ENCODE measurements around the gene SH2D4B. TPM values are rescaled to one million over a fixed set of nuclear protein-coding genes. Genes with fewer than 3 reads are reported as not detected.

SH2D4B gene
- total RNA-seq, 3 donors from 2014 or later (not counting 1 experiment from before 2014, with no cell fraction given), result 0.19 to 0.30 (median 0.27) TPM

DNA sequence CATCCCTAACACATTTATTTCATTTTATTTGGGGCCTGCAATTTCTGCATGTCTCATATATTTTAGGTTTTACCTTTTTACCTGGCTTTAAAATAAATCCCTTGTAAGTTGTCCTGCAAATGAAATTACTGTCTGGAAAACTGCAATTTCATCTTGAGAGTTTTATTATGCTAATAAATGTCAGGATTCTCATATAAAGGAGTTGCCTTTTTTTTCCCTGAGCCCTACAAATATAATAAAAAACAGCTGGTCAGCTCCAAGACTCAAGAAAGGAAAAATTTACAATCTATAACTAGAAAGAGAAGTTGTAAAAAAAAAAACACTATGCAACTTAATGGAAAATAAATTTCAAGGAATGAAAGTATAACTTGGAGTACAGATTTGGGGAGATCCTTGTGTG, 108.7 kb downstream of the SH2D4B start:
- H3K27ac Mint-ChIP-seq, result no peak overlapping the region
- Histone ChIP-seq H3K36me3 (ENCODE audit: control insufficient read depth, insufficient read depth, low read length) (no peaks in the 10 kb centered on the region), H3K4me3 (ENCODE audit: low read length) (no peak overlapping the region), H3K27ac (ENCODE audit: low read length) (no peak overlapping the region), H3K4me1 (ENCODE audit: control insufficient read depth, insufficient read depth, low read length) (no peaks in the 10 kb centered on the region), H3K9me3 (ENCODE audit: control insufficient read depth, insufficient read depth, low read length) (no peaks in the 10 kb centered on the region), H3K27me3 (ENCODE audit: control insufficient read depth, insufficient read depth, low read length) (no peaks in the 10 kb centered on the region)
- H3K4me3 Mint-ChIP-seq, result no peak overlapping the region
- no peaks in the 10 kb centered on the region for H3K4me1 Mint-ChIP-seq
- DNase-seq, result no peak
- no peaks in the 10 kb centered on the region for H3K36me3 Mint-ChIP-seq
- no peak for ATAC-seq
- intact Hi-C loops (cut with micrococcal nuclease), result no loop called here
- H3K27me3 Mint-ChIP-seq (ENCODE audit: low read depth in 2 of 2), result peaks cover 13 to 43% of the 10 kb centered on the region in 2 donors
- TF ChIP-seq CTCF (IDR thresholded peaks at IDR 0.05), result no peak
- no peaks in the 10 kb centered on the region for H3K9me3 Mint-ChIP-seq

DNA sequence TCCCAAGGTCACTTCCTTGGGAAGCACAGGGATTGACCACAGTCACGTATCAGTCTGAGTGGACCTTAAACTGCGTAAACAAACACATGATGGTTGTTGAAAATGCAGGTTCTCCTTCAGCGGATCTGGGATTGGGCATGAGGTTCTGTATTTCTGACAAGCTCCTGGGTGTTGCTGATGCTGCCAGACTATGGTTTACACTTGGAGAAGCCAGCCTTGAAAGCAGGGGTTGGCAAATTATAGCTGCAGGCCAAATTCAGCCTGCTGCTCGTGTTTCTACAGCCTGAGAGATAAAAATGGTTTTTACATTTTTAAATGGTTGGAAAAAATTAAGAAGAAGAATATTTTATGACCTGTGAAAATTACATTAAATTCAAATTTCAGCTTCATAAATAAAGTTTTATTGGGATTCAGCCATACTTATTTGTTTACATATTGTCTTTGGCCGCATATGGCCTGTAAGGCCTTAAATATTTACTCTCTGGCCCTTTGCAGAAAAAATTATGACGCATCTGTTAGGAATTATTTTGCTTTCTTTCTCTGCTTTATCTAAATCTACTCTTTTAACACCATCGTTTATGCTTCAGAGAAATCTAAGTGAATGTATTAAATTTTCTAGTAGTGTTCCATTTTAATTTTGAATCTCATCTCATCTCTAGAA, 109.6 kb downstream of the SH2D4B start:
- DNase-seq (no peak), ATAC-seq (no peak)
- H3K27me3 ChIP-seq (ENCODE audit: control insufficient read depth, insufficient read depth, low read length), result no peaks in the 10 kb centered on the region
- 90% methylated on average over 6 of the region's 7 CpGs for WGBS (ENCODE audit: insufficient coverage)
- no peaks in the 10 kb centered on the region for H3K36me3 ChIP-seq (ENCODE audit: control insufficient read depth, insufficient read depth, low read length)
- no peak overlapping the region for H3K27ac ChIP-seq (ENCODE audit: low read length)
- no peak for TF ChIP-seq CTCF (IDR thresholded peaks at IDR 0.05)
- H3K27ac Mint-ChIP-seq, result no peak overlapping the region
- peaks cover 13 to 43% of the 10 kb centered on the region in 2 donors for H3K27me3 Mint-ChIP-seq (ENCODE audit: low read depth in 2 of 2)
- H3K9me3 ChIP-seq (ENCODE audit: control insufficient read depth, insufficient read depth, low read length), result no peaks in the 10 kb centered on the region
- H3K4me1 ChIP-seq (ENCODE audit: control insufficient read depth, insufficient read depth, low read length), result no peaks in the 10 kb centered on the region
- H3K4me3 ChIP-seq (ENCODE audit: low read length), result no peak overlapping the region
- H3K4me3 Mint-ChIP-seq, result no peak overlapping the region
- no peaks in the 10 kb centered on the region for H3K9me3 Mint-ChIP-seq
- intact Hi-C loops (cut with micrococcal nuclease), result no loop called here
- no peaks in the 10 kb centered on the region for H3K4me1 Mint-ChIP-seq
- H3K36me3 Mint-ChIP-seq, result no peaks in the 10 kb centered on the region

- DNase-seq (no peak), ATAC-seq (no peak)
- H3K4me1 Mint-ChIP-seq, result no peaks in the 10 kb centered on the region
- no peaks in the 10 kb centered on the region for H3K9me3 ChIP-seq (ENCODE audit: control insufficient read depth, insufficient read depth, low read length)
- H3K27me3 ChIP-seq (ENCODE audit: control insufficient read depth, insufficient read depth, low read length), result no peaks in the 10 kb centered on the region
- H3K27me3 Mint-ChIP-seq (ENCODE audit: low read depth in 2 of 2), result peaks cover 13 to 36% of the 10 kb centered on the region in 2 donors
- no peaks in the 10 kb centered on the region for H3K36me3 ChIP-seq (ENCODE audit: control insufficient read depth, insufficient read depth, low read length)
- no peak overlapping the region for H3K4me3 ChIP-seq (ENCODE audit: low read length)
- no peak overlapping the region for H3K27ac ChIP-seq (ENCODE audit: low read length)
- no peaks in the 10 kb centered on the region for H3K9me3 Mint-ChIP-seq
- no peak overlapping the region for H3K27ac Mint-ChIP-seq
- intact Hi-C loops (cut with micrococcal nuclease), result no loop called here
- TF ChIP-seq CTCF (IDR thresholded peaks at IDR 0.05), result no peak
- no peak overlapping the region for H3K4me3 Mint-ChIP-seq
- no peaks in the 10 kb centered on the region for H3K36me3 Mint-ChIP-seq
- 94% methylated on average over 4 of the region's 5 CpGs for WGBS (ENCODE audit: insufficient coverage)
- H3K4me1 ChIP-seq (ENCODE audit: control insufficient read depth, insufficient read depth, low read length), result no peaks in the 10 kb centered on the region
Measured at GRCh38 chr10:80648106-80648505, 110.4 kb downstream of the SH2D4B start.

DNA sequence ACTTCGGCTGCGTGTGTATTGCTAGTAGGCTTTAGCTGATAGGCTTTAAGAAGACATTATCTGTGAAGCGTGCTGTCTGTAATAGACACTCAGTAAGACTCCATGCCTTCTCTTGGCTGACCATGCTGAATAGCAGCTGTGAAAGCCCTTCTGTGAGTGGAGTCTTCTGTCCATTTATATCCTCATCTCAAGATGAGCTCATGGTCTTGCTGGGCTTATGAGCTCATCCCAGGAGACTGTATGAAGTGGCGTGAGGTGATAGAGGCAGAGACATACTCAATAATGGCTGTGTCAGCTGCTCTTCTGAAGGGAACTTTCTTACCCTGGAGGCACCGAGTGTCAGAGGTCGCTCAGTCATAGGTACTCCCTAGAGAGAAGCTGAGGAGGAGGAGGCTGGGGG, 111.5 kb downstream of the SH2D4B start:
- no peaks in the 10 kb centered on the region for H3K4me1 ChIP-seq (ENCODE audit: control insufficient read depth, insufficient read depth, low read length)
- intact Hi-C loops (cut with micrococcal nuclease), result no loop called here
- peaks cover 13 to 25% of the 10 kb centered on the region in 2 donors for H3K27me3 Mint-ChIP-seq (ENCODE audit: low read depth in 2 of 2)
- no peak overlapping the region for H3K27ac ChIP-seq (ENCODE audit: low read length)
- 96% methylated on average over 6 of the region's 6 CpGs for WGBS (ENCODE audit: insufficient coverage)
- DNase-seq, result no peak
- no peaks in the 10 kb centered on the region for H3K27me3 ChIP-seq (ENCODE audit: control insufficient read depth, insufficient read depth, low read length)
- no peak overlapping the region for H3K4me3 Mint-ChIP-seq
- no peaks in the 10 kb centered on the region for H3K4me1 Mint-ChIP-seq
- H3K36me3 ChIP-seq (ENCODE audit: control insufficient read depth, insufficient read depth, low read length), result no peaks in the 10 kb centered on the region
- H3K9me3 ChIP-seq (ENCODE audit: control insufficient read depth, insufficient read depth, low read length), result no peaks in the 10 kb centered on the region
- H3K4me3 ChIP-seq (ENCODE audit: low read length), result no peak overlapping the region
- no peak overlapping the region for H3K27ac Mint-ChIP-seq
- TF ChIP-seq CTCF (IDR thresholded peaks at IDR 0.05), result no peak
- H3K36me3 Mint-ChIP-seq, result no peaks in the 10 kb centered on the region
- peaks cover 0 to 3% of the 10 kb centered on the region in 2 donors for H3K9me3 Mint-ChIP-seq
- no peak for ATAC-seq
